Right ventricle myocardium inferior (tissue), 1 donor: ENCODE results near the gene GALNT9. TPM values are rescaled to one million over a fixed set of nuclear protein-coding genes. Genes with fewer than 3 reads are reported as not detected.

ENCODE experiments used
- ATAC-seq: fragments of 200-7000 bp; cut with Tn5 transposase; one replicate; pipeline ENCODE4 v1.9.1; 2020; ENCODE audit warnings: mild to moderate bottlenecking, moderate library complexity
- DNase-seq: peaks from one replicate; pipeline ENCODE4 v3.0.0; 2021; ENCODE audit errors: missing footprints
- intact Hi-C: fragments of 100-400 bp; cut with DNase I; formaldehyde crosslinking; loops from one replicate; pipeline ENCODE4 v1.11.0; 2022
- total RNA-seq: library from RNA; stranded (reverse); fragmentation: NEBNext Ultra II Directional; extraction: Animal tissue kit (Norgen Biotek cat#: 25700); gene quantifications from one replicate; pipeline ENCODE4 v1.2.1, GENCODE V29; 2021
- donor health status: DM: no; HTN: yes; CAD: no; lungs with severe emphysema.

Gene GALNT9
- total RNA-seq, 1 donor from 2014 or later, result not detected

DNA sequence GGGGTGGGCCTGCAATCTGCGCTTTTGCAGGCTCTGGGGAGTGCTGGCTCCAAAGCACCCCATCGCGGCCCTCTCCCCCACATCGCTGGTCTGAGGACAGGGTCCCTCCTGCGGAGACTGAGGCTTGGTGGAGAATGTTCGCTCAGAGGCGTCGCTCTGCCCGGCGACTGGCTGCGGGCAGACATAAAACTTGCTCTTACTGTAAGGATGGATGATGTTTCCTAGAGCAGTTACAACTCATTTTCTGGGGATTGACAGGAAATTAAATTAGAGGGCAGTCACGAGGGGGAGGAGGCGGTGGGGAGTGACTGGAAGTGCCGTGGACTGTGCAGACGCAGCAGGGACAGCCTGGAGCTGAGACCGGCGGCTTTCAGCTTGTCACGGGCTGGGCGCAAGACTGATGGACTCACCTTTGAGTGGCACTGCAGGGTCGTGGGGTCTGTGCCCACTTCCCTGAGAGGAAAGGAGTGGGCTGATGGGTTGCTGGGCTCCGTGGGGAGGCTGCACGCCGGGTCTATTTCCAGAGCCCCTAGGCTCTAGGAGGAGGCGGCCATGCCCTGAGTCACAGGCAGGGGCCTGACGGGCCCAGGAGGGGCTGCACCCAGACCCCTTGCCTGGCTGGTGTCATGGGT lies 152.4 kb downstream of the GALNT9 start:
- intact Hi-C loops, result no loop called here
- ATAC-seq (no peak), DNase-seq (peak; percentile 57)

DNA sequence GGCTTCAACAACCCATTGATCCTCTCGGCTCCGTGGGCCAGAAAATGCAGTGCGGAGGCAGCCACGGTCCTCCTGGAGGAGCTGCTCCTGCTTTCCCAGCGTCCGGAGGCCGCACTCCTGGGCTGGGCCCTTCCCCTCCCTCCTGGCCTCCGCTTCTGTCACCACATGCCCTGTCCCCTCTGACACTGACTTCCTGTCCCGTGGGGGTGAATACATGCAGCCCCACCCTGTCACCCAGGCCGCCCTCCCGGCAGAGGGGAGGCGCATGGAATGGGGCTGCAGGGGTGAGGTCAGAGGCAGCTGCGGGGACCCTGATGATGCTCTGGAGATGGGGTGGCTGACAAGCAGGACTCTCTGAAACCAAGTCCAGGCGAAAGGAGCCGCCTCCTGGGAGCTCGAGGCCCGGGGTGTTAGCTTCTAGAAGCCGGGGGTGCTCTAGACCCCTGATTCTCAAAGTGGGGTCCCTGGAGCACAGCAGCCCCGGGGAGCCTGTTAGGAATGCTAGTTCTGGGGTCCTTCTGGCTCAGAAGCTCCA lies 152.9 kb downstream of the GALNT9 start:
- peak; percentile 37 for DNase-seq
- intact Hi-C loops, result no loop called here

DNA sequence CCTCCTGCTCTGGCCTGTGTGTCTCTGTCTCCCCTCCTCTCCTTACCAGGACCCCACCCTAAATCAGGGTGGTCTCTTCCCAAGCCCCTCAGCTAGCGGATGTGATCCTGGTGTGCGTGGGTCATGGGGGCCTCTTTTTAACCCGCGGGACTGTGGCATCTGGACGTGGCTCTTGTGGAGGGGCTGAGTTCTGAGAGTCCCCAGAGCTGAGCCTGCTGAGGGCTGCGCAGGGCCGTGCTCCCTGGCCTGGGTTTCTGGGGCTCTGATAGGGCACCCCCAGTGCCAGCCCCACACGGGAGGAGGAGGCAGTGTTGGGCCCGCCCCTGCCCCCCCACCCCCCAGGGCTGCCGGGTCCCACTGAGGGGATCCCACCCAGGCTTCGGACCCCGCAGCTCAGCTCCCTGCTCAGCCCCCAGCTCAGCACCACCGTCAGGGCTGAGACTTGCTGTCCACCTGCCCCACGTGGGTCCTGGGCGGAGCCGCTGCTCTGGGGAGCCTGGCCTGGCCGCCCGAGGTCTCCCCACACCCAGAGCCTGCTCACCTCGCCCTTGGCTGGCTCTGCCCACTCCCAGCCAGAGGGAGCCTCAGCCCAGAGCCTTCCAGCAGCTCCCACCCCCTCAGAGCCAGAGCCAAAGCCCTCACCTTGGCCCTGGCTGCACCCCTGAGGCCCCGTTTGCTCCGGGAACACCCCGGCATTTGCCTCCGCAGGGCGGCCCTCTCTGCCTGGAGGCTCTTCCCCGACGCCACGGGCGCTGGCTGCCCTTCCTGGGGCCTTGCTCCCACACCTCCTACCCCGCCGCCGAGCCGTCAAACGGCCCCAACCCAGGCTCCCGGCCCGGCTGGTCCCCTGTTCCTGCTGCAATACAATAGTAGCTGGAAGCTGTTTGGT lies 153.6 kb downstream of the GALNT9 start:
- intact Hi-C loops, result no loop called here
- ATAC-seq, result no peak
- DNase-seq, result peak; percentile 54

More for the DNA sequence above, 152.9 kb downstream of the GALNT9 start:
- ATAC-seq, result no peak

DNA sequence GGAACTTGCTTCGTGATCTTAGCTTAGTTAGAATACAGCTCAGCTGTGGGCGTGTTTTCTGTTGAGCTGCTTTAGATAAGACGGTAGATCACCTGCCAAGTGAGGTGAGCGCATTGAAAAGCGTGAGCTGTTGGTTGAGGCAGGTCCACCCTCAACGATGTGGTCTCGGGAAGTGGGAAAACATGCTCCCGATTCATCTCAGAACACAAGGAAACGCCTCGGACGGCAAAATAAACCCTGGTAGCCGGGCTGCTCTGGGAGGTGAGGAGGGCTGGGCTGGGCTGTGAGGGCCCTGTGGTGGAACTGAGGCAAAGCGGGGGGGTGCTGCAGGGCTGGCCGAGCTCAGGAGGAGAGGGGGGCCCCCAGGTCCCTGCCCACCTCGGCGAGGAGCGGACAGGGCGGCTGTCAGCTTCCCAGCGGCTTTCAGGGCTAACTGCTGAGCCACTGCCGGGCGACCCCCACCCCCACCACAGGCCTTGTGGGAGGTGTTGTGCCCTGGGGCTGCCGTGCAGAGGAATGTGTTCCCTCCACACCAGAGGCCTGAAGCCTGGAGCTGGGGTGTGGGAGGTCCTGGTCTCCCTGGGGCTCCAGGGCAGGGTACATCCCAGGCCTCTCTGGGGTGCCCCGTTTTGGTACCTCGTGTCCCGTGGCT lies 154.4 kb downstream of the GALNT9 start:
- intact Hi-C loops, result no loop called here
- no peak for ATAC-seq
- DNase-seq, result no peak

DNA sequence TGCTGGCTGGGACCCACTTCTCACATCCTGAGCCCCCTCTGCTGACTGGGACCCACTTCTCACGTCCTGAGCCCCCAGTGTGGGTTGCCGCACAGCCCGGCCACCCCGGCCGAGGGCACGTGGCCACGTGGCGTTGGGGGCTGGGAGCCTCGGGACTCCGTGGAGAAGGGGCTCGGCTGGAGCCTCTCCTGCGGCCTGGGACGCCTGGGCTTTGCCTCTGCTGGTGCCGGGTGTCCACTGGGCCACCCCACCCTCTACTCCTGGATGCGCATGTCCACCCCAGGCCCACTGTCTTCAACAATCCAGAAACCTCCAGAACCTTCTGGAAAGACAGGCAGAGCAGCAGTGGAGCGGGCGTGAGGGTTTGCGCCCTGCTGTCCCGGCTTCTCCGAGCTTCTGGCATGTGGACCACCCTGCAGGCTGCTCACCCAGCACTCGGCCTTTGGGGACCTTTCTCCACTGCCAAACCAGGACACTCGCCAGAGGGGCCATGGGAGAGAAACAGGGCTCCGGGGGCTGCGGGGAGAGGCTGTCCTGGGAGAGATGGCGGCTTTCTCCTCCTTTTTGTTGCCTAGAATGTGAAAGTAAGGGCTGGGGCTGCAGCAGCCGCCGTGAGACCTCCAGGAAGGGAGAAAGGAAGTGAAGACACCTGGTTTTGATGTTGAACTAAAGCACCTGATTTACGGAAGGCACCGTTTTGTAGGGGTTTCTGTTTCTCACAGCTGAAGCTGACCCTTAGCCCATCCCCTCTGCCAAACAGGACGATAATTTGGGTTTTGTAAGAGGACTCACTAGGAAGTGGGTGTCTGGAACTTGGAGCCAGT lies 155.2 kb downstream of the GALNT9 start:
- intact Hi-C loops, result no loop called here
- DNase-seq, result peak; percentile 61
- ATAC-seq, result no peak

DNA sequence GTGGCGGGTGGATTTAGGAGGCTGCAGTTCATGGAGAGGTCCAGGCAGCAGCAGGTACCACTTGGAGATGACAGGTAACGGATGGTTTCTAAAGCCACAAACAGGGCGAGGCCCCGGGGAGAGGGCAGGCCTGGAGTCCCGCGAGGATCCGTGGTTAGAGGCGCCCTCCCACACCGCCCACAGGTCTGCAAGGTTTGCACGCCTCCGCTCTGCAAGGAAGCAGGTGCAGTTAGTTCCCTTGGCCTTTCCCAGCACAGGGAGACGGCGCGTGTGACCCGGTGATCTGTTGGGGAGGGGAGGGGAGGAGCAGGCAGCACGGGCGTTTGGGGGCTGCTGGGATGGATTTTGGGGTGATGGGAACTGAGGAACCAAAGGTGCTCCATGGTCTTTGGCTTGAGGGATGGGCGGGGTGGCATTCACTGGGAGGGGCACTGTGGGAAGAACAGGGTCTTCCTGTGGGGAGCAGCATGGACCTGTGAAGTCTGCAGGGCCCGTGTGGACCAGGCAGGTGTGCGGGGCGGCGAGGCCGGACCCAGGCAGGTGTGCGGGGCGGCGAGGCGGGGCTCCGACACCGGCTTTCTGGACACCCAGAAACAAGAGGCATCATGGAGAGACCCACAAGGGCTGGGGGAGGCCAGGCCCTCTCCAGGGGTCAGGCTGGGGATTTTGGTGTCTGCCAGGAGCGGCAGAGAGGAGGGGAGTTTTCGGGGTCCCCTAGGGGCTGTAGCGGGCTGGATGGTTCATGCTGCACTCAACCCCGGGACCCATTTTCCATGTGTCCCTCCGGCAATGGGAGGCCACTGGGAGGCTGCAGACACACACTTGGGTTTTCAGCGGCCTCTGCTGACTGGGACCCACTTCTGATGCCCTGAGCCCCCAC lies 156.0 kb downstream of the GALNT9 start:
- ATAC-seq, result no peak
- intact Hi-C loops, result no loop called here
- peak; percentile 33 for DNase-seq

DNA sequence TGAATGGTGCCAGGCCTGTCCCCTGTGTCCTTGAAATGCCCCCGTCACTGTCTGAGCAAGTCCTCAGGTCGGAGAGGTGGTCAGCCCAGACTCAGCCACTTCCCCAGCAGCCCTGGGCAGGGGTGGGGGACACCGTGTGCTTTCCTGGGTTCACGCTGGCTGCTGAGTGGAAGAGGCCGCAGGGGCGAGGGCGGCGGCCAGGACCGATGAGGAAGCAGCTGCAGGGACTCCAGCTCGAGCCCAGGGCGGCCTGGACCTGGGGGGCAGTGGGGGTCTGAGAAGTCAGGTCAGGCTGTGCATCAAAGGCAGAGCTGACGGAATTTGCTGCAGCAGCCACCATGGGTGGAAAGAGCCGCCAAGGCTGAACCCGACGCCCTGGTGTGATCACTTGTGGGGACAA lies 156.8 kb downstream of the GALNT9 start:
- intact Hi-C loops, result no loop called here
- no peak for ATAC-seq
- DNase-seq, result no peak

DNA sequence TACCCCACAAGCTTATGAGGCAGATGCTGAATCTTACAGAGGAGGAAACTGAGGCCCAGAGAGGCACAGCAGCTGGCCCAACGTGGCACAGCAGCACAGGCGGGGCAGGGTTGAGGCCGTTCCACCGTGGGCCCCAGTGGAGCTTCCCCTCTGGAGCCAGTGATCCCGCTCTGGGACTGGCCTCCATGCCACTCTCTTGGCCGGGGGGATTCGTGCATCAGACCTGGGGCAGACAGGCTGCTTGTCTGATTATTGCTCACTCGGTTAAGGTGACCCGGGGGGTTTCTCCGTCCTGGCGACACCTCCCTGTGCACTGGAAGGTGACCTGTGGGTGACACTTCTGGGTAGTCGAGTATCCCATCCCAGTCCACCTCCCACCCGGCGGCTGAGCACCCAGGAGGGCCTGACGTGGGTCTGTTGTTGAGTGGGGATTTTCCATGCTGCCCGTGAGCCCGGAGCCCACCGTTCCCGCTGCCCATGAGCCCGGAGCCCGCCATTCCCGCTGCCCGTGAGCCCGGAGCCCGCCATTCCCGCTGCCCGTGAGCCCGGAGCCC lies 157.3 kb downstream of the GALNT9 start:
- ATAC-seq (no peak), DNase-seq (peak; percentile 59)
- intact Hi-C loops, result no loop called here

DNA sequence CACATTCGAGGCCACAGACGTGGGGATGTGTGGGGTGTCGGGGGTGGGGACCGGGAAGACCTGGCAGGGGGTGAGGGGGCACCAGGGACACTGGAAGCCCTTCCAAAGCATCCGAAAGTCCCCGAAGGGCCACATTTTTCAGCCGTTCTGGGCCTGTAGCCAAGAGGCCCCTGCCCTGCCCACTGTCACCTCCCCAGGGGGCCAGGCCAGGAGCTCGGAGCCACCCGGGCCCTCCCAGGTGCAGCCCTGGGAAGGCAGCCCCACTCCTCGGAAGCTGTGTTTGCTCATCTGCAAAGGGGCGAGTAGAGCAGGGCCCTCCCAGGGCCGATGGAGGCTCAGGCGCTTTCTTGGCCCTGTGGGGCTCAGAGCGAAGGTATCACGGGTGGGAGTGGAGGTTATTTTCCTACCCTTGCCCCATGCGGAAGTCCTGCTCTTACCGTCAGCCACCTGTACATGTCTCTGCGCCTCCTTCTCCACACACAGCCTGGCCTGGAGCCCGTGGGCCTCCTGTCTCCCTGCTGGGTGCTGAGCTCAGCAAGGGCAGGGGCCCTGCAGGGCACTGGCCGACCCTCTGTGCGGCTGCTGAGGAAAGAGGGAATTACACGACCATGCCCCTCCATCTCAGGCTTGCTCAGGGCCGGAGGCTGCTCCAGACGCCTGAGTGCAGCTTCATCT lies 158.0 kb downstream of the GALNT9 start:
- intact Hi-C loops, result no loop called here
- ATAC-seq (no peak), DNase-seq (peak; percentile 56)

DNA sequence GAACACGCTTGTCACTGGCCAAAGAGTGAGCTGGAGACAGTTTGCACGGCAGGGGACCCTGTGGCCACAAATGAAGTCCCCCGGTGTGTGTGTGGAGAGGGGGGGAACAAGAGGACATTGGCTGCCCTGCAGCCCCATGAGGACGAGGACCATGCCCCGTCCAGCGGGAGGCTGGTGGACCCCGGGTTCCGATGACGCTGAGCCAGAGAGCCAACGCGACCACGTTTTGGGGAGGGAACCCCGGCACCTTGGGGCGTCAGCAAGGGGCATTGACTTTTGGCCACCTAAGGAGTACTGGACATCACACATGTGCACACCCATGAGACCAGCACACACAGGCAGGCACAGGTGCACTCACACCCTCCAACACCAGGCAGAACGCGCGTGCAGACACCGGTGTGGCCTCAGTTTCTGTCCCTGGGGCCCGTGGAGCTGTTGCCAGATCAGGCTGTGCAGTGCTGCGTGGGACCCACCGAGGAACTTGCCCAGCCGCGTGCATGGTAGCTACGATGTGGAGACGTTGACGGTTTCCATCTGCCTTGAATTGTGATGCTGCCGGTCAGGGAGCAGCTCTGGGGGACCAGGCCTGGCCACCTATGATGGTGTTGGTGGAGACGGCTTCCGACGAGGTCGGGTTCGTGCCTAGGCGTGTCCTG lies 158.6 kb downstream of the GALNT9 start:
- DNase-seq (no peak), ATAC-seq (no peak)
- intact Hi-C loops, result no loop called here

DNA sequence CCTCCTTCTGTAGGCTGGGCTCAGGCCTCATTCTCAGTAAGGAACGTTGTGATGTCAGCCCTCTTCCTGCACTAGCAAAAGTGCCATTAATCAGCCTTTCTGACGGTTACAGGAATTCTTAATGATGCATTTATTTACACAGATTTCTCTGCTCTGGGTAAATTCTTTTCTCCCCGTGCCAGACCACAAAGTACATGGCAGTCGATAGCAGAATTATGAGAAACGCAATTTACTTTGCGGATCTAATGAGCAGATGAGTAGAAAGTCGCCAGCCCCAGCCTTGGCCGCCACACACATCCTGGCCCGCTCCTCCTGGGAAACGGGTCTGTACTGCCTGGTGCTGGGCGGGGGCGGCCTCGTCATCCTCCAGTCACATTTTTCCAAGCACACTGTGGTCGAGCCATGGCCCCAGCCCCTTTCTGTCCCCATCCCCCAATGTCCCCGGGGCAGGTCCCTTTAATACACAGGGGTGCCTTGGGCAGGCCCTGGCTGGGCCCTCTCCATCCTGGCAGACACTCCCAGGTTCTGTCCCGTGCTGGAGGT lies 159.2 kb downstream of the GALNT9 start:
- intact Hi-C loops, result no loop called here
- no peak for ATAC-seq
- no peak for DNase-seq

DNA sequence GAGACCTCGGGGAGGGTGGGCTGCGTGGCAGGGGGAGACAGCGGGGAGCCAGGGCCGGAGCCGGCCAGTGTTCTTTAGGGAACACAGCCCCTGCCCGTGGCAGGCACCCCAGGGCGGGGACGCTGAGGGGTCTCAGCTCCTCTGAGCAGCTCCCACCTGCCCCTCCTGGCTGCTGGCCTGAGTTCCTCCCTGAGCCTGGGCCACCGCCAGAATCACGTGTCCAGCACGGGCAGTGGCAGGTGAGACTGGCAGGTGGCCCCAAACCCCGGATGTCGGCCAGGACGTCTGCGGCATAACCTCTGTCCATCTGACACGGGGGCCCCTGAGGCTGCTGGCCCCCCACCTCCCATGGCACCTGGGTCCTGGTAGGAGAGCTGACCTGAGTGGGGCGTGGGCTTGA lies 160.0 kb downstream of the GALNT9 start:
- no peak for ATAC-seq
- intact Hi-C loops, result no loop called here

DNA sequence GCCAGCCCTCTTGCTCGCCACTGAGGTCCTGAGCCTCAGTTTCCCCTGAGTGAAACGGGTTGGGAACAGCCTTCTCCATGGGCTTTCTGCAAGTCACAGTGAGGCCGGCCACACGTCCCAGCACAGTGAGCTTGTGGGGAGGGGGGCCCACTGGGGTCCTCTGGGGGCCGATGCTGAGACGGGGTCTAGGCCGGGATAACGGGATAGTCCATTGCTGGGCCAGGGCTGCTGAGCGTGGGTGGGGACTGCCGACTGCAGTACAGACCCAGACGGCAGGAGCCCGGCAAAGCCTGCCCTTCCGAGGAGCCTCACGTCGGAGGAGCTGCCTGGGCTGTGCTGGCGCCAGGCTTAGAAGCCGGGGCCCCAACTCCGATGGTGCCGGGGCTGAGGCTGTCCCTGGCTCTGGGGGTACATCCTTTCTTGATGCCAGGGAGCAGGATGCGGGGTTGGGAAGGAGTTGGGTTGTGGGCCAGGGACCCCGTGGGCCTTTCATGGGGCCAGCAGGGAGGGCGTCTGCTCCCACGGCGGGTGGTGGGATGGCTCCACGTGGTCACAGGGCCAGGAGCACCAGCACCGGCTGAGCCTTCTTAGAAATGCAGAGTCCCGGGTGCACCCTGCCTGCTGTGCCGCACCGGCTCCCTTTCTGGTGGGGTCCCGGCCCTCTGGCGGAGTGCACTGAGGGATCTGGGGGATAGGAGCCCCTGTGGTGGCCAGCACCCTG lies 160.9 kb downstream of the GALNT9 start:
- ATAC-seq (no peak), DNase-seq (no peak)
- intact Hi-C loops, result no loop called here

More for the DNA sequence above, 160.0 kb downstream of the GALNT9 start:
- no peak for DNase-seq

DNA sequence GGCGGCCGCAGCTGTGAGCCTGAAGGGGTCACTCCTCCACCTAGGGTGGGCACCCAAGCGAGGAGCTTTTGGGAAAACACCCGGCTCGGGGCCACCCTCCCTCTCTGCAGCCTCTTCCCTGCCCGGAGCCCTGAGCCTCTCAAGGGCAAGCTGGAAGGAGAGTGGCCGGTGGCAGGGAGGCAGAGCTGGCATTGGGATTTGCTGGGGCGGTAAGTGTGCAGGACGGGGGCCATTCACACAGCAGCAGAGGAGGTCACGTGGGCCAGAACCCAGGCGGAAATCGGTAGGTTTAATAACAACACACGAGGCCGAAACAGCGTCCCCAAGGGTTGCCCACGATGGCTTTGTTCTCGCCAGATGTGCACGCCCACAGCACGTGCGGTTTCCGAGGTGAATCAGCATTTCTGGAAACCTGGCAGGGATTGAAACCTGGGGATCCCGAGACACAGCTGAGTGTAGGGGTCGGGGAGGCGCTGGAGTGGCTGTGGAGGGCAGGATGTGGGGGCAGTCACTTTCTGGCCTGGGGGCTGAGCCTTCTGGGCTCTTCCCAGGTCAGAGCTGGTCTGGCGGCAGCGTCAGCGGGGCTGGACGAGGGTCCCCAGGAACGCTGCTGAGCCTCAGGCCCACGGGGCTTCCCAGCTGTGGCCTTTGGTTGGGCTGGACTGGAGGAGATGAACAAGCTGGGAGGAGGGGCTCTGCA lies 161.6 kb downstream of the GALNT9 start:
- DNase-seq, result peak; percentile 60
- intact Hi-C loops, result no loop called here
- no peak for ATAC-seq
